ENCODE data around the gene EBF3.

The EBF3 gene

DNA sequence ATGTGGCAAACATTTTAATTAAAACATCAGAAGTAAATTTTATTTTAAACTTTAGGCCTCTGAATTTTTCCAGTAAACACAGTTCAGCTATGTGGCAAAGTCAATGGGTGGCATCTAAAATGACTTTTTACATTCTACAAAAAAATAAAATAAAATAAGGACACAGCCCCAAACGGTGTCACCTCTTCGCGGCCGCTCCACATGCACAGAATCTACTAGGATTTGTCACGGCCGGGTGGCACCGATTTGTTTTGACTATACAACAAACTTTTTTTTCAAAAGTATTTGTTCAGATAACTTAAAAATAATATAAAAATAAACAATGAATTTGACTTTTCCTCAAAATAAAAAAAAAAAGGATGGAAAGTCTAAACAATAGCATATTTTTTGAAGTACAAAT, 127.8 kb downstream of the EBF3 start:
- Histone ChIP-seq H3K4me3 (no peak overlapping the region), H4K20me1 (no peaks in the 10 kb centered on the region), H3K9ac (no peak overlapping the region), H3K9me3 (replicated peaks in 1 of 11) (no peaks in the 10 kb centered on the region), H3K27me3 (no peaks in the 10 kb centered on the region), H3K27ac (no peak overlapping the region), H3K36me3 (no peaks in the 10 kb centered on the region; a peak in 1 of 22 replicates), H3K4me2 (no peak overlapping the region), H3K4me1 (no peaks in the 10 kb centered on the region)
- TF ChIP-seq Cebpa-rat (IDR thresholded peaks at IDR 0.05): no peak

DNA sequence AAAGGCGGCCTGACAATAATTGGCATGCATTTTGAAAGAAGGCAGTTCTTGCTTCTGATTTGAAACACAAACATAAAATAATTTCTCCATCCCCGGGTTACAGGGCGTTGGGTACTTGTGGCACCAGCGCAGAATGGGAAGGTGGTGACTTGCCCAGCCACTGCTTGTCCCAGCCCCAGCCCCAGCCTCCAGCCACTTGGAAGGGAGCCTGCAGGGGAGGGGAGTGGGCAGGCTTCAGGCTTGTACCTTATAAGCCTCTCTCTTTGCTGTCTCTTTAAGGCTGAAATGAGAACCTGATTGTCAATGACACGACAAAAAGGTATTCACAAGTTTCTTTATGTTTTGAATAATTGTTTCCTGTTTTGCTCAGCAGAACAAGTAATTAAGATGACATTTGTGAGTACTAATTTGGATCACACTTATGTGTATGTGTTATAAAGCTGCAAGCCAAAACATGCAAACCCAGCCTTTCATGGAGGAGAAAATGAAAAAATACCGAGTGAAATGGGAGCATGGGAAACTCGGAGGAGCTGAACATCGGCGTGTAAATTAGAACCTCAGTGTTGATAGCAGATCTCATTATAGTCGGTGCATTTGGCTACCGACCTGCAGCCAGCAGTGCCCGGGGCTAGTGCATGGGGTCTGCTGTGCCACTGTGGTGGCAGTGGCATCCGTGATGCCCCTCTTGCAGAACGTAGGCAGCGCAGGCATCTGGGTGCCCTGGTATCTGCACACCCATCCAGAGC, 129.9 kb downstream of the EBF3 start:
- no peak overlapping the region for H3K9ac ChIP-seq
- H3K27me3 ChIP-seq: no peaks in the 10 kb centered on the region
- no peak for TF ChIP-seq Cebpa-rat (IDR thresholded peaks at IDR 0.05)
- no peak overlapping the region for H3K4me2 ChIP-seq
- no peak overlapping the region for H3K27ac ChIP-seq
- H3K36me3 ChIP-seq: no peaks in the 10 kb centered on the region; a peak in 1 of 22 replicates
- H3K4me1 ChIP-seq: peaks cover 0 to 5% (median 4%) of the 10 kb centered on the region in 10 experiments; a peak in 9 of 20 replicates
- H3K9me3 ChIP-seq (replicated peaks in 1 of 11): no peaks in the 10 kb centered on the region
- H4K20me1 ChIP-seq: no peaks in the 10 kb centered on the region
- H3K4me3 ChIP-seq: no peak overlapping the region

DNA sequence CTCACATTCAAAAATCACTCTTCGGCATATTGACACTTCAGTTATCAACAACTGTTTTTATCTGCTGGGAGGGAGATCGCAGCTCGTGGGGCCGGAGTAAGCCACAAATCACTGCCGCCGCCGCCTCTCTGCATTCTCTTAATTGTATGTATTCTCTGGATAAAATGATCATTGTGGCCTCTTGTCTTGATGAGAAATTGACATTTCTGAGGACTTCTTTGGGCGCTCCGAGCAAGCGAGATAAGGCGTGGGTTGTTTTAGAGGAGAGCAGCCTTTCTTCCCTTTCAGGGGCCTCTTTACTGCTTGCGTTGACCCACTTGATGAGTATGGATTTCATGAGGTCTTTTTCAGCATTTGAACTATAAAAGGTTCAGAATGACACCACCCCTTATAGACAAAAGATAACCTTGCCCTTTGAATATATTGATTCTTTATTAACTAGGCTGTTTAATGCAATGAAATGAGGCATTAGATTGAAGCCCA, 130.6 kb downstream of the EBF3 start:
- Histone ChIP-seq H3K27ac (no peak overlapping the region), H3K36me3 (no peaks in the 10 kb centered on the region; a peak in 1 of 22 replicates), H3K4me2 (no peak overlapping the region), H3K4me3 (no peak overlapping the region), H4K20me1 (no peaks in the 10 kb centered on the region), H3K4me1 (peaks cover 0 to 6% (median 4%) of the 10 kb centered on the region in 10 experiments; a peak in 9 of 20 replicates), H3K27me3 (no peaks in the 10 kb centered on the region), H3K9me3 (replicated peaks in 1 of 11) (no peaks in the 10 kb centered on the region), H3K9ac (no peak overlapping the region)
- no peak for TF ChIP-seq Cebpa-rat (IDR thresholded peaks at IDR 0.05)

DNA sequence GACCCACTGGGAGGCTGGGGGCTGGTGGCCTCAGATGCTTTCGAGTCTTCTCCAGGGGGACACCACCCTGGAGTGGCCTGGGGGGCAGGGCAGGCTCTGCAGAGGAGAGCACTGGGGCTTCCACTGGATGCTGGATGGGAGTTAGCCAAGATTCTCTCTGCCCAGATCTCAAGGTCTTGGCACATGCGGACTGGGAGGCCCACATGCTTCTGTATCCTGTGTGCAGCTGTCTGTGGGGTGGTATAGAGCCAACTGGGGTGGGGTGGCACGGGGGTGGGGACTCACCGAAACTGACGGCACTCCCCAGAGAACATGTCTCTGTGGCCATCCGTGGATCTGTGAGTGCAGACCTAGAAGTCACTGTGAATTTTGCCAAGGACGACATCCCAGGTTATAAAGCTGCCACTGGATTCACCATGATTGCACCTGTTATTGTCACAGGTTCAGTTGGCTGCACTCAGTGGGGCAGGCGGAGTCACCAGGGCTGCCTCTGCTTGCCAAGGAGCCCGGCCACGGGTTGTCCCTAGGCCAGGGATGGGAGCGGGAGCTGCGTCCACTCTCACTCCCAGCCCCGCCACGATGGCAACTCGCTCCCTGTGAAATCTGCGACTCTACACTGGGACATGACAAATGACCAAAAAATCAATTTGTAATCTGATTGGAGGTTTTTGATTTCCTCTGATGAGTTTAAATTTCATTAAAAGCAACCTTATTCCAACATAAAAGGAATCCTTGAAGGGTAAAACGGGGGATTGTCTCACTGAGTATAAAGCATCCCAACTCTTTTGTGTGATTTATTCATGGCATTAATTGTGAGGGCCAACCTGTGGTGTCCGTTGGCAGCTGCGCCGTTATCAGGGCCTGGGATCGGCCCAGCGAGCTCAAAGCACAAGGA, 131.3 kb downstream of the EBF3 start:
- no peak for TF ChIP-seq Cebpa-rat (IDR thresholded peaks at IDR 0.05)
- H3K9ac ChIP-seq: no peak overlapping the region
- H4K20me1 ChIP-seq: no peaks in the 10 kb centered on the region
- no peaks in the 10 kb centered on the region for H3K36me3 ChIP-seq
- peaks cover 0 to 6% (median 4%) of the 10 kb centered on the region in 10 experiments; a peak in 9 of 20 replicates for H3K4me1 ChIP-seq
- no peak overlapping the region for H3K4me2 ChIP-seq
- H3K4me3 ChIP-seq: no peak overlapping the region
- no peaks in the 10 kb centered on the region for H3K9me3 ChIP-seq (replicated peaks in 1 of 11)
- no peak overlapping the region for H3K27ac ChIP-seq
- no peaks in the 10 kb centered on the region for H3K27me3 ChIP-seq

DNA sequence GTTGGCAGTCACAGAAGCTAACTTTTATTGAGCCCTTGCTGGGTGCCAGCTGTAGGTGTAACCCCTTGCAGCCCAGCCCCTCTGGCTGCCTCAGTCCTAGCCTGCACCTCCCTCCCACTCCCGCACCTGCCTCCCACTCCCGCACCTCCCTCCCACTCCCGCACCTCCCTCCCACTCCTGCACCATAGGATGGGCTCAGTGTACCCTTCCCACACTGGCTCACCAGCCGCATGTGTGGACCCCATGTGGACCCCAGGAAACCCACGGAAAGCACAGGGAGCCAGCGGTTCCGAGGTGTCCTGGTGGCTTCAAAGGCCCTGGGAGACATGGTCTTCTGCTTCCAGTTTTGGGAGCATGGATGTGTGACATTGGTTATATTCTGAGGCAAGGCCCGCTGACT, 132.9 kb downstream of the EBF3 start:
- no peak overlapping the region for H3K4me3 ChIP-seq
- no peaks in the 10 kb centered on the region for H3K27me3 ChIP-seq
- H3K36me3 ChIP-seq: no peaks in the 10 kb centered on the region
- no peak overlapping the region for H3K9ac ChIP-seq
- TF ChIP-seq Cebpa-rat (IDR thresholded peaks at IDR 0.05): no peak
- peaks cover 0 to 6% (median 4%) of the 10 kb centered on the region in 10 experiments; a peak in 9 of 20 replicates for H3K4me1 ChIP-seq
- no peaks in the 10 kb centered on the region for H4K20me1 ChIP-seq
- H3K27ac ChIP-seq: no peak overlapping the region
- H3K4me2 ChIP-seq: no peak overlapping the region
- no peaks in the 10 kb centered on the region for H3K9me3 ChIP-seq (replicated peaks in 1 of 11)

DNA sequence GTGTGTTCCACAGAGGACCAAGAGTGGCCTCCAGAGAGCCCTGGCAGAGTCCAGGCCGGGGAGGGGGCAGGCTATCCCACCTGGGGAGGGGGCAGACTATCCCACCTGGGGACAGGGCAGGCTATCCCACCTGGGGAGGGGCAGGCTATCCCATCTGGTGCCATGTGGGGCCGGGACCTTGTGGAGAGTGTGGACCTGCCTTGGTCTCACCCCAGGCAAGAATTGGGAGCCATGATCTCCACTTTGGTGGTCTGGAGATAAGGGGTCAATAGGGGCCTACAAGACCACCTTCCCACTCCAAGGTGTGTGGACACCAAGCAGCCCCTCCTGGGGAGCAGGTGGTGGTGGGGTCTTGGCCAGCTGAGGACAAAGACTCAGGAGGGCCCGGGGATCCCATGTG, 138.2 kb downstream of the EBF3 start:
- TF ChIP-seq Cebpa-rat (IDR thresholded peaks at IDR 0.05): no peak
- H3K4me2 ChIP-seq: no peak overlapping the region
- H4K20me1 ChIP-seq: no peaks in the 10 kb centered on the region
- H3K4me3 ChIP-seq: no peak overlapping the region
- H3K27ac ChIP-seq: no peak overlapping the region
- H3K9ac ChIP-seq: no peak overlapping the region
- no peaks in the 10 kb centered on the region for H3K27me3 ChIP-seq
- H3K36me3 ChIP-seq: no peaks in the 10 kb centered on the region
- H3K9me3 ChIP-seq (replicated peaks in 1 of 11): peaks cover 0 to 5% (median 0%) of the 10 kb centered on the region in 11 experiments; a peak in 2 of 22 replicates
- peaks cover 0 to 6% (median 4%) of the 10 kb centered on the region in 10 experiments; a peak in 9 of 20 replicates for H3K4me1 ChIP-seq

DNA sequence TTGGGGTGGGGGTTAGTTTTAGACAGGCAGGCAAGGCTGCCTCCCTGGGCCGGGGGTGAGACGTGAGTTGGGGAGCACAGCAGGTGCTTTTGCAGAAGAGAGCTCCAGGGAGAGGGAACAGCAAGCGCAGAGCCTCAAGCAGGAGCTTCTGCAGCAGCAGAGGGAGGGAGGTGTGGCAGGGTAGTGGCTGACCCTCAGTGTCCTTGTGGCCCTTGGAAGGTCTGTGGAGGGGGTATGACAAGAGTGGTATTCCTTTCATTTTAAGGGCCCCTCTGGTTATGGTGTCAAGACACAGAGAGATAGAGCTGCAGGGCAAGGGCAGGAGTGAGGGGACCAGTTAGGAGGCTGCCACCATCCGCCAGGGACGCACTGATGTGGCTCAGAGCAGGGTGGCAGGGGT, 138.9 kb downstream of the EBF3 start:
- TF ChIP-seq Cebpa-rat (IDR thresholded peaks at IDR 0.05): no peak
- no peaks in the 10 kb centered on the region for H3K36me3 ChIP-seq
- no peak overlapping the region for H3K9ac ChIP-seq
- no peak overlapping the region for H3K27ac ChIP-seq
- no peaks in the 10 kb centered on the region for H4K20me1 ChIP-seq
- peaks cover 0 to 5% (median 0%) of the 10 kb centered on the region in 11 experiments; a peak in 2 of 22 replicates for H3K9me3 ChIP-seq (replicated peaks in 1 of 11)
- peaks cover 0 to 6% (median 4%) of the 10 kb centered on the region in 10 experiments; a peak in 9 of 20 replicates for H3K4me1 ChIP-seq
- H3K4me2 ChIP-seq: no peak overlapping the region
- H3K27me3 ChIP-seq: no peaks in the 10 kb centered on the region
- no peak overlapping the region for H3K4me3 ChIP-seq

DNA sequence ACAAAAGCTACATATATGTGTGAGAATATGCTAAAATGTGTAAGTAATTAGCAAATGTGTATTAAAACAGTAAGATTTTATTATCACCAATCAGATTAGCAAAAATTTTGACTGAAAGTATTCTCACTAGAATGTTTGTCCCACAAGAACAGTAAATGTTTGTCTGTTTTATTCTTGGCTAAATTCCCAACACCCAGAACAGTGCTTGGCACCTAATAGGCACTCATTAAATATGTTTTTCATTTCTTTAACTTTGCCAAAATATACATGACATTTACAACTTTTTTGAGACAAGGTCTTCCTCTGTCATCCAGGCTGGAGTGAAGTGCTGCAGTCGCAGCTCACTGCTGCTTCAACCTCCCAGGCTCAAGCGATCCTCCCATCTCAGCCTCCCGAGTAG, 143.6 kb downstream of the EBF3 start:
- Histone ChIP-seq H3K4me3 (no peak overlapping the region), H3K9me3 (replicated peaks in 1 of 11) (peaks cover 5 to 20% (median 15%) of the 10 kb centered on the region in 11 experiments; a peak in 21 of 22 replicates), H3K27me3 (no peaks in the 10 kb centered on the region), H3K4me2 (no peak overlapping the region), H3K9ac (no peak overlapping the region), H3K27ac (no peak overlapping the region), H4K20me1 (no peaks in the 10 kb centered on the region), H3K36me3 (0 out of 22 replicates have a peak, but pooled peaks cover 0 to 5% (median 0%) of the 10 kb centered on the region in 11 experiments), H3K4me1 (peaks cover 0 to 7% (median 5%) of the 10 kb centered on the region in 10 experiments; a peak in 6 of 20 replicates)
- no peak for TF ChIP-seq Cebpa-rat (IDR thresholded peaks at IDR 0.05)

DNA sequence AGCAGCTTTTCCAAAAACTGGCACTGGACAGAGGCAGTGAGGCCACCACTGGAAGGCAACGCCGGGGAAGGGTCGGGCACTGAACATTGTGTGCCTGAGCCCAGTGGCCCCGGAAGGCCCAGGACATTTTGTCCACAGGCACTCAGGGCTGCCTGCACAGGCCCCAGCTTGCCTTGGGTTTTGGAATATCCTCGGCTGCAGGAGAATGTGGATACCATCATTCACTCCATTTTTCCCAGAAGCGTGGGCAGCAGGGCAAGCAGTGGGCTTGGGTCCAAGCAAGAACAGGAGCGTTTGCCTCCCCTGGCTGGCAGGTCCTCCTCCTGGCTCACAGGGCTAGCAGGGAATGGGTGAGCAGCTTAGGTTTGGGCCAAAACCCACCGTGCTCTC, 147.4 kb downstream of the EBF3 start:
- H3K4me1 ChIP-seq: peaks cover 0 to 11% (median 5%) of the 10 kb centered on the region in 10 experiments; a peak in 6 of 20 replicates
- no peaks in the 10 kb centered on the region for H3K27me3 ChIP-seq
- no peaks in the 10 kb centered on the region for H4K20me1 ChIP-seq
- H3K9ac ChIP-seq: no peak overlapping the region
- no peak overlapping the region for H3K4me3 ChIP-seq
- 0 out of 22 replicates have a peak, but pooled peaks cover 0 to 5% (median 0%) of the 10 kb centered on the region in 11 experiments for H3K36me3 ChIP-seq
- H3K9me3 ChIP-seq (replicated peaks in 1 of 11): peaks cover 5 to 20% (median 15%) of the 10 kb centered on the region in 11 experiments; a peak in 20 of 22 replicates
- TF ChIP-seq Cebpa-rat (IDR thresholded peaks at IDR 0.05): no peak
- H3K27ac ChIP-seq: no peak overlapping the region
- H3K4me2 ChIP-seq: no peak overlapping the region
